ENCODE results near the gene NLN.
"Not testable (repeated sequence)": the region's sequence is repeated elsewhere in the genome, so short reads cannot be mapped to it uniquely, and the experiment has no call there.

NLN gene

GRCh38 chr5:65775476-65775875 is 53.5 kb downstream of the NLN start:
- DNase-seq, result no peak

- DNase-seq, result no peak
Measured at GRCh38 chr5:65776441-65777141, 54.6 kb downstream of the NLN start.

GRCh38 chr5:65778126-65778525 is 56.1 kb downstream of the NLN start:
- no peak for DNase-seq

- peak; percentile 19 for DNase-seq
Measured at GRCh38 chr5:65779643-65780042, 57.6 kb downstream of the NLN start.

- DNase-seq, result not testable (repeated sequence)
Measured at GRCh38 chr5:65788296-65788695, 66.3 kb downstream of the NLN start.

GRCh38 chr5:65790371-65791163 is 68.6 kb downstream of the NLN start:
- DNase-seq, result peak; percentile 17

GRCh38 chr5:65791712-65792673 is 70.0 kb downstream of the NLN start:
- no peak for DNase-seq

GRCh38 chr5:65796269-65796668 is 74.3 kb downstream of the NLN start:
- no peak for DNase-seq

GRCh38 chr5:65796751-65797316 is 74.8 kb downstream of the NLN start:
- peak; percentile 25 for DNase-seq

- DNase-seq, result no peak
Measured at GRCh38 chr5:65797481-65797880, 75.5 kb downstream of the NLN start.

GRCh38 chr5:65799857-65800256 is 77.9 kb downstream of the NLN start:
- no peak for DNase-seq

GRCh38 chr5:65800775-65801174 is 78.8 kb downstream of the NLN start:
- no peak for DNase-seq

GRCh38 chr5:65801352-65801783 is 79.4 kb downstream of the NLN start:
- DNase-seq, result no peak

- DNase-seq, result no peak
Measured at GRCh38 chr5:65802080-65802479, 80.1 kb downstream of the NLN start.

GRCh38 chr5:65802820-65803219 is 80.8 kb downstream of the NLN start:
- no peak for DNase-seq

GRCh38 chr5:65803699-65804391 is 81.8 kb downstream of the NLN start:
- DNase-seq, result no peak

- DNase-seq, result no peak
Measured at GRCh38 chr5:65805089-65805488, 83.1 kb downstream of the NLN start.

- not testable (repeated sequence) for DNase-seq
Measured at GRCh38 chr5:65807494-65807893, 85.5 kb downstream of the NLN start.

GRCh38 chr5:65808251-65808741 is 86.3 kb downstream of the NLN start:
- no peak for DNase-seq

- no peak for DNase-seq
Measured at GRCh38 chr5:65808818-65809217, 86.8 kb downstream of the NLN start.

GRCh38 chr5:65809817-65810531 is 88.0 kb downstream of the NLN start:
- no peak for DNase-seq
